IPS-20b (cell line): ENCODE data around the gene PCED1A.

Source experiments
- H3K27ac ChIP-seq: one replicate; pipeline ENCODE4 v1.5.1; 2013; ENCODE audit warnings: low read length
- H3K27me3 ChIP-seq: 2 replicates; pipeline ENCODE4 v1.6.1; 2013; ENCODE audit warnings: mild to moderate bottlenecking, low read length, inconsistent platforms; ENCODE audit not compliant: insufficient read depth
- H3K36me3 ChIP-seq: 2 replicates; pipeline ENCODE4 v1.6.1; 2013; ENCODE audit warnings: low read depth, mild to moderate bottlenecking, inconsistent platforms, low read length, moderate library complexity; ENCODE audit not compliant: insufficient read depth
- H3K4me1 ChIP-seq: 2 replicates; pipeline ENCODE4 v1.6.1; 2013; ENCODE audit warnings: mild to moderate bottlenecking, control low read depth, inconsistent platforms, low read length, moderate library complexity; ENCODE audit not compliant: insufficient read depth
- H3K4me3 ChIP-seq: 2 replicates; pipeline ENCODE4 v1.5.1; 2013; ENCODE audit warnings: mild to moderate bottlenecking, low read length, inconsistent platforms
- H3K9ac ChIP-seq: 2 replicates; pipeline ENCODE4 v1.6.1; 2013; ENCODE audit warnings: low read depth, mild to moderate bottlenecking, inconsistent platforms, low read length, moderate library complexity
- H3K9me3 ChIP-seq: 2 replicates; pipeline ENCODE4 v1.6.1; 2013; ENCODE audit warnings: mild to moderate bottlenecking, low read depth, low read length, inconsistent platforms; ENCODE audit not compliant: insufficient read depth

PCED1A gene

GRCh38 chr20:2820896-2821869 lies 19.3 kb downstream of the PCED1A start:
- Histone ChIP-seq H3K4me1 (peaks cover 6% of the 10 kb centered on the region), H3K9me3 (no peaks in the 10 kb centered on the region), H3K27ac (no peak overlapping the region), H3K27me3 (peaks cover 61% of the 10 kb centered on the region), H3K36me3 (no peaks in the 10 kb centered on the region), H3K4me3 (peak overlapping the region; percentile 55; the same call in 1 of the 2 replicates), H3K9ac (no peak overlapping the region)

- peaks cover 6% of the 10 kb centered on the region for H3K4me1 ChIP-seq
- H3K27ac ChIP-seq, result no peak overlapping the region
- H3K4me3 ChIP-seq, result peak overlapping the region; percentile 55; the same call in 1 of the 2 replicates
- H3K9me3 ChIP-seq, result no peaks in the 10 kb centered on the region
- peaks cover 60% of the 10 kb centered on the region for H3K27me3 ChIP-seq
- H3K9ac ChIP-seq, result no peak overlapping the region
- H3K36me3 ChIP-seq, result no peaks in the 10 kb centered on the region
These were observed 20.2 kb downstream of the PCED1A start for GRCh38 chr20:2820084-2820895.

GRCh38 chr20:2817891-2818595 lies 22.4 kb downstream of the PCED1A start:
- H3K9me3 ChIP-seq, result no peaks in the 10 kb centered on the region
- no peak overlapping the region for H3K9ac ChIP-seq
- no peak overlapping the region for H3K27ac ChIP-seq
- H3K36me3 ChIP-seq, result no peaks in the 10 kb centered on the region
- H3K4me1 ChIP-seq, result peaks cover 6% of the 10 kb centered on the region
- H3K4me3 ChIP-seq, result no peak overlapping the region
- peaks cover 70% of the 10 kb centered on the region for H3K27me3 ChIP-seq

- H3K9ac ChIP-seq, result no peak overlapping the region
- peaks cover 6% of the 10 kb centered on the region for H3K4me1 ChIP-seq
- peaks cover 2% of the 10 kb centered on the region; the same call in 1 of the 2 replicates for H3K9me3 ChIP-seq
- no peaks in the 10 kb centered on the region for H3K36me3 ChIP-seq
- no peak overlapping the region for H3K4me3 ChIP-seq
- peaks cover 68% of the 10 kb centered on the region for H3K27me3 ChIP-seq
- H3K27ac ChIP-seq, result no peak overlapping the region
These were observed 23.1 kb downstream of the PCED1A start for GRCh38 chr20:2817341-2817726.

GRCh38 chr20:2816583-2817340 lies 23.7 kb downstream of the PCED1A start:
- H3K4me3 ChIP-seq, result no peak overlapping the region
- no peak overlapping the region for H3K27ac ChIP-seq
- peaks cover 6% of the 10 kb centered on the region for H3K4me1 ChIP-seq
- H3K9me3 ChIP-seq, result peaks cover 6% of the 10 kb centered on the region; the same call in 1 of the 2 replicates
- H3K9ac ChIP-seq, result no peak overlapping the region
- no peaks in the 10 kb centered on the region for H3K36me3 ChIP-seq
- H3K27me3 ChIP-seq, result peaks cover 63% of the 10 kb centered on the region

GRCh38 chr20:2816030-2816582 lies 24.3 kb downstream of the PCED1A start, which contains the start of gene TMEM239:
Gene TMEM239 (plus strand): TSS chr20:2816364. CDS start chr20:2816555, 191 bp downstream.
- peaks cover 6% of the 10 kb centered on the region; the same call in 1 of the 2 replicates for H3K9me3 ChIP-seq
- peaks cover 56% of the 10 kb centered on the region for H3K27me3 ChIP-seq
- no peak within 1 kb of the TSS for H3K27ac ChIP-seq
- no peak within 1 kb of the TSS for H3K9ac ChIP-seq
- no peaks in the 10 kb centered on the region for H3K36me3 ChIP-seq
- peaks cover 6% of the 10 kb centered on the region for H3K4me1 ChIP-seq
- H3K4me3 ChIP-seq, result no peak within 1 kb of the TSS

- Histone ChIP-seq H3K4me3 (no peak overlapping the region), H3K9ac (no peak overlapping the region), H3K4me1 (peaks cover 6% of the 10 kb centered on the region), H3K36me3 (no peaks in the 10 kb centered on the region), H3K9me3 (peaks cover 6% of the 10 kb centered on the region; the same call in 1 of the 2 replicates), H3K27me3 (peaks cover 50% of the 10 kb centered on the region), H3K27ac (no peak overlapping the region)
These were observed 25.1 kb downstream of the PCED1A start for GRCh38 chr20:2815242-2815900.

GRCh38 chr20:2814587-2815051 lies 25.8 kb downstream of the PCED1A start, which contains the start of gene C20orf141:
Gene C20orf141 (plus strand): TSS chr20:2814987. CDS start chr20:2815185, 198 bp downstream.
- Histone ChIP-seq H3K9me3 (peaks cover 6% of the 10 kb centered on the region; the same call in 1 of the 2 replicates), H3K4me1 (no peaks in the 10 kb centered on the region), H3K36me3 (no peaks in the 10 kb centered on the region), H3K9ac (no peak within 1 kb of the TSS), H3K27me3 (peaks cover 47% of the 10 kb centered on the region), H3K27ac (no peak within 1 kb of the TSS), H3K4me3 (no peak within 1 kb of the TSS)

GRCh38 chr20:2814076-2814475 lies 26.4 kb downstream of the PCED1A start:
- no peak overlapping the region for H3K4me3 ChIP-seq
- no peak overlapping the region for H3K9ac ChIP-seq
- peaks cover 45% of the 10 kb centered on the region for H3K27me3 ChIP-seq
- H3K4me1 ChIP-seq, result no peaks in the 10 kb centered on the region
- H3K27ac ChIP-seq, result no peak overlapping the region
- peaks cover 6% of the 10 kb centered on the region; the same call in 1 of the 2 replicates for H3K9me3 ChIP-seq
- H3K36me3 ChIP-seq, result no peaks in the 10 kb centered on the region

- no peak overlapping the region for H3K9ac ChIP-seq
- no peaks in the 10 kb centered on the region for H3K4me1 ChIP-seq
- H3K9me3 ChIP-seq, result peaks cover 6% of the 10 kb centered on the region; the same call in 1 of the 2 replicates
- H3K4me3 ChIP-seq, result no peak overlapping the region
- H3K27ac ChIP-seq, result no peak overlapping the region
- peaks cover 44% of the 10 kb centered on the region for H3K27me3 ChIP-seq
- H3K36me3 ChIP-seq, result no peaks in the 10 kb centered on the region
These were observed 28.3 kb downstream of the PCED1A start for GRCh38 chr20:2812189-2812588.
